ENCODE results near the gene MAPK10. TPM values are rescaled to one million over a fixed set of nuclear protein-coding genes. Genes with fewer than 3 reads are reported as not detected.
A peak's percentile ranks its signal among the peaks of the same experiment; 100 is the strongest.

The MAPK10 gene
- total and polyA plus RNA-seq, 9 of the 15 experiments (the other 6 are each of a cell fraction or from before 2014, with no cell fraction given): 0.10 to 0.53 (median 0.18) TPM; not detected in 4

DNA sequence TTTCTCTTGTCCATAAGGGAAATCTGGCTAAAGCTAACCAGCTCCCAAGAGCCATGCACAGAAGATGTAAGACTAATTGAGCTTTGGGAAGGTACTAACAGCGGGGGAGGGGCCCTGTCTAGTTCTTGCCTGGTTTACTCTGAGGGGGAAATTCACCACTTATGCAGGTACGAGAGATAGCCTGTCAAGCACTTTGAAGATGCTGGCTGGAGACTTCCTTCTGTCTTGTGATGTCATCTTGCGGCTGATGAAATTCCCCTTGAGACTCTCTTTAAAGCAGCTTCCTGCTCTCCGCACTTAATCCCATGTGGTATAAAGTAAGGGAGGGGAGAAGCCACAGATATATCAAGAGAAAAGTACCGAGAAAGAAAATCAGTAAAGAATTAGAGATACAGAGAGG, 345.3 kb downstream of the MAPK10 start:
- no peak for FAIRE-seq
- no peaks in the 10 kb centered on the region for H3K9me1 ChIP-seq (ENCODE audit: control insufficient read depth, insufficient read depth, low read length)
- no peak overlapping the region for H2AFZ ChIP-seq (ENCODE audit: low read depth, low read length)
- POLR2A ChIA-PET: no interaction called here
- H3K36me3 ChIP-seq (ENCODE audit: control insufficient read depth, insufficient read depth, low read length): no peaks in the 10 kb centered on the region
- no peaks in the 10 kb centered on the region for H3K79me2 ChIP-seq (ENCODE audit: control insufficient read depth, insufficient read depth, low read length)
- no TSS peak for BruUV-seq (replicated peaks)
- 0 out of 3 replicates have a peak, but pooled peaks have one; percentile 38 for ATAC-seq
- H3K27me3 ChIP-seq (ENCODE audit: control insufficient read depth in 2 of 2, insufficient read depth in 2 of 2, low read length in 2 of 2): no peaks in the 10 kb centered on the region
- no peak for DNase-seq (ENCODE audit: extremely low read depth in 1 of 4, low spot score in 3 of 4)
- 4% methylated on average over 4 of the region's 5 CpGs for WGBS (ENCODE audit: insufficient coverage, low coverage, missing lambda C conversion rate)
- no peak overlapping the region for H3K4me3 ChIP-seq
- CTCF ChIA-PET (ENCODE audit: low intra/inter-chr PET ratio): no interaction called here
- TF ChIP-seq GABPA (tag; conservative IDR thresholded peaks at IDR 0.05; ENCODE audit: low read depth) (0 out of 2 replicates have a peak, but pooled peaks have one; percentile 21), ZNF354B (CRISPR knock-in tag; IDR thresholded peaks at IDR 0.05) (no peak), TAF1 (IDR thresholded peaks at IDR 0.05; ENCODE audit: control insufficient read depth, extremely low read depth, insufficient read depth, low read length, severe bottlenecking) (no peak)
- H3K9ac ChIP-seq (ENCODE audit: insufficient read depth in 1 of 2, low read depth in 2 of 2, low read length in 2 of 2): no peak overlapping the region
- H3K4me2 ChIP-seq (ENCODE audit: insufficient read depth, low read length): no peak overlapping the region
- no peak overlapping the region for H3K27ac ChIP-seq (ENCODE audit: extremely low read depth, low read depth, low read length)
- H3K9me3 ChIP-seq (replicated peaks; ENCODE audit: control insufficient read depth, insufficient read depth, low read depth, low read length): no peaks in the 10 kb centered on the region
- in situ Hi-C loops (cut with MboI): no loop called here
- H3K4me1 ChIP-seq (replicated peaks in 1 of 2; ENCODE audit: control insufficient read depth in 2 of 2, insufficient read depth in 2 of 2, low read length in 2 of 2): no peaks in the 10 kb centered on the region
- intact Hi-C loops (cut with micrococcal nuclease): no loop called here
- no peaks in the 10 kb centered on the region for H4K20me1 ChIP-seq (replicated peaks; ENCODE audit: control insufficient read depth, insufficient read depth, low read length)

DNA sequence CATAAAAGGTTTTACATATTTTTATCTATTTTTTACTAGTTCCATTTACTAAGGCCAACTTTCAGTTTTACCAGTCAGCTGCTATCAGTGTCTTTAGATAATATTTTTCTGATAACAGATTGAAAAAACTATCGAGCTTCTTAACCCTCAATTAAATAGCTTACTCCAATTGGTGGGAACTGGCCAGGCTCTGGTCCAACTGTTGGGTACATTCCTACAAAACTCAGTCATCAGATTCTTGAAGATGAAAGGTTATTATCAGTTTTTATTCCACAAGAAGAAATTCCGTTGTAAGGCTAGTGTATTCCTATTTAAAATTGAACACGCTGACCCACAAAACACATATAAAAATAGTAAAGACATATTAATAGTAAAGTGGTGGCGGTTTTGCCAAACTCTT, 346.2 kb downstream of the MAPK10 start:
- H3K27me3 ChIP-seq (ENCODE audit: control insufficient read depth in 2 of 2, insufficient read depth in 2 of 2, low read length in 2 of 2): no peaks in the 10 kb centered on the region
- ChIA-PET POLR2A (no interaction called here), CTCF (ENCODE audit: low intra/inter-chr PET ratio) (no interaction called here)
- H3K9me1 ChIP-seq (ENCODE audit: control insufficient read depth, insufficient read depth, low read length): no peaks in the 10 kb centered on the region
- no peak overlapping the region for H3K27ac ChIP-seq (ENCODE audit: extremely low read depth, low read depth, low read length)
- no peaks in the 10 kb centered on the region for H3K4me1 ChIP-seq (replicated peaks in 1 of 2; ENCODE audit: control insufficient read depth in 2 of 2, insufficient read depth in 2 of 2, low read length in 2 of 2)
- ATAC-seq (no peak), DNase-seq (ENCODE audit: extremely low read depth in 1 of 4, low spot score in 3 of 4) (no peak), FAIRE-seq (no peak)
- no TSS peak for BruUV-seq (replicated peaks)
- no peaks in the 10 kb centered on the region for H4K20me1 ChIP-seq (replicated peaks; ENCODE audit: control insufficient read depth, insufficient read depth, low read length)
- in situ Hi-C loops (cut with MboI): no loop called here
- no peaks in the 10 kb centered on the region for H3K9me3 ChIP-seq (replicated peaks; ENCODE audit: control insufficient read depth, insufficient read depth, low read depth, low read length)
- H3K4me3 ChIP-seq: no peak overlapping the region
- no peak overlapping the region for H3K9ac ChIP-seq (ENCODE audit: insufficient read depth in 1 of 2, low read depth in 2 of 2, low read length in 2 of 2)
- H2AFZ ChIP-seq (ENCODE audit: low read depth, low read length): no peak overlapping the region
- no peaks in the 10 kb centered on the region for H3K79me2 ChIP-seq (ENCODE audit: control insufficient read depth, insufficient read depth, low read length)
- no peak for TF ChIP-seq TCF7 (IDR thresholded peaks at IDR 0.05; ENCODE audit: borderline replicate concordance)
- intact Hi-C loops (cut with micrococcal nuclease): no loop called here
- no peaks in the 10 kb centered on the region for H3K36me3 ChIP-seq (ENCODE audit: control insufficient read depth, insufficient read depth, low read length)
- WGBS (ENCODE audit: insufficient coverage, low coverage, missing lambda C conversion rate): 3% methylated on average over 4 of the region's 4 CpGs
- H3K4me2 ChIP-seq (ENCODE audit: insufficient read depth, low read length): no peak overlapping the region
